CD4-positive, alpha-beta T cell (primary cell): Measurements from ENCODE around the gene TPK1. TPM values are rescaled to one million over a fixed set of nuclear protein-coding genes. Genes with fewer than 3 reads are reported as not detected.

Experiments used
- ATAC-seq: fragments of 200-7000 bp; cut with Tn5 transposase; one replicate; pipeline ENCODE4 v1.10.0; 2022; ENCODE audit warnings: mild to moderate bottlenecking; ENCODE audit not compliant: poor library complexity
- CTCF ChIA-PET: fragments of 350-600 bp; sonication (Branson Sonifier 250); formaldehyde crosslinking; loops from one replicate; lab custom pipeline; 2021; ENCODE audit warnings: antibody characterized with exemption, inconsistent platforms; lab: Charles Lee
- POLR2A ChIA-PET: fragments of 350-600 bp; sonication (Branson Sonifier 250); formaldehyde crosslinking; loops from one replicate; lab custom pipeline; 2021; ENCODE audit warnings: antibody characterized with exemption, inconsistent platforms; lab: Charles Lee
- DNase-seq, 14 experiments: peaks; one replicate each; pipeline ENCODE4 v3.0.0-alpha.2; 2013 to 2020; ENCODE audit warnings: mixed read lengths in 2 of 14
- H3K27ac ChIP-seq, 2 donors: one replicate each; pipeline versions ENCODE4 v1.5.1 to v1.7.0; 2013; ENCODE audit warnings: low read length in 2 of 2, low read depth in 1 of 2, mild to moderate bottlenecking in 1 of 2
- H3K27me3 ChIP-seq, 2 experiments: 1 replicate in 1 of 2; 2 replicates in 1 of 2; pipeline versions ENCODE4 v1.6.1 to v1.7.0; 2013; ENCODE audit warnings: low read length in 2 of 2, control low read depth in 1 of 2, mild to moderate bottlenecking in 1 of 2, moderate library complexity in 1 of 2; ENCODE audit not compliant: insufficient read depth in 2 of 2, control insufficient read depth in 1 of 2
- H3K36me3 ChIP-seq: one replicate; pipeline ENCODE4 v1.6.1; 2013; ENCODE audit warnings: low read length, control low read depth; ENCODE audit not compliant: insufficient read depth
- H3K4me1 ChIP-seq: one replicate; pipeline ENCODE4 v1.6.1; 2013; ENCODE audit warnings: low read length, control low read depth; ENCODE audit not compliant: insufficient read depth
- H3K4me3 ChIP-seq: one replicate; pipeline ENCODE4 v1.5.1; 2013; ENCODE audit warnings: mild to moderate bottlenecking, low read length, moderate library complexity
- H3K9me3 ChIP-seq, 2 experiments: 1 replicate in 1 of 2; 2 replicates in 1 of 2; pipeline versions ENCODE4 v1.6.1 to v1.7.0; 2013; ENCODE audit warnings: low read length in 2 of 2, mild to moderate bottlenecking in 2 of 2, control low read depth in 1 of 2, moderate library complexity in 1 of 2; ENCODE audit not compliant: control insufficient read depth in 1 of 2, insufficient read depth in 1 of 2
- H3K27ac Mint-ChIP-seq: one replicate; pipeline ENCODE4 v1.8.0; 2020; ENCODE audit warnings: mixed read lengths
- H3K27me3 Mint-ChIP-seq: one replicate; pipeline ENCODE4 v1.8.0; 2021; ENCODE audit warnings: mixed read lengths
- H3K36me3 Mint-ChIP-seq: one replicate; pipeline ENCODE4 v1.8.0; 2021; ENCODE audit warnings: low read depth, mixed read lengths
- H3K4me1 Mint-ChIP-seq: one replicate; pipeline ENCODE4 v1.8.0; 2021; ENCODE audit warnings: low read depth, mixed read lengths
- H3K4me3 Mint-ChIP-seq: one replicate; pipeline ENCODE4 v1.8.0; 2020; ENCODE audit warnings: mild to moderate bottlenecking, mixed read lengths
- H3K9me3 Mint-ChIP-seq: one replicate; pipeline ENCODE4 v1.8.0; 2020; ENCODE audit warnings: mixed read lengths
- CTCF ChIP-seq: fragments of 200-600 bp; IDR thresholded peaks from one replicate; pipeline ENCODE4 v1.8.0; 2022; ENCODE audit warnings: antibody characterized with exemption, mild to moderate bottlenecking
- intact Hi-C, 2 experiments: fragments of 100-400 bp; cut with DNase I in 1 of 2; cut with micrococcal nuclease in 1 of 2; formaldehyde crosslinking; loops; one replicate each; pipeline versions ENCODE4 v1.15.1 to v1.9.0; 2023 to 2025; cut with DNase I, micrococcal nuclease
- total RNA-seq, 174 experiments: library from RNA in 2 of 174; stranded (reverse) in 2 of 174; gene quantifications; one replicate each; pipeline ENCODE4 v1.2.3 and lab custom pipeline; 2021 to 2026

Gene TPK1
- total RNA-seq, 2 experiments from 2014 or later: 17.1 to 17.8 TPM

- no peak for DNase-seq
- Histone ChIP-seq H3K27ac (no peak overlapping the region), H3K4me1 (no peaks in the 10 kb centered on the region), H3K36me3 (no peaks in the 10 kb centered on the region), H3K27me3 (no peaks in the 10 kb centered on the region), H3K9me3 (peaks cover 0 to 7% of the 10 kb centered on the region in 2 experiments), H3K4me3 (no peak overlapping the region)
- no peak overlapping the region for H3K4me3 Mint-ChIP-seq
- no peak for TF ChIP-seq CTCF
- no peak for ATAC-seq
- intact Hi-C loops: no loop called here
- H3K27ac Mint-ChIP-seq: no peak overlapping the region
- peaks cover 18% of the 10 kb centered on the region for H3K36me3 Mint-ChIP-seq
- no peaks in the 10 kb centered on the region for H3K27me3 Mint-ChIP-seq
- CTCF ChIA-PET: no interaction called here
- H3K4me1 Mint-ChIP-seq: no peaks in the 10 kb centered on the region
- peaks cover 7% of the 10 kb centered on the region for H3K9me3 Mint-ChIP-seq
- POLR2A ChIA-PET: no interaction called here
Measured at GRCh38 chr7:144632724-144633123, 203.1 kb downstream of the TPK1 start.

GRCh38 chr7:144629598-144629997 lies 206.3 kb downstream of the TPK1 start:
- no peak for DNase-seq
- intact Hi-C loops: no loop called here
- peaks cover 0 to 7% of the 10 kb centered on the region in 2 experiments for H3K9me3 ChIP-seq
- POLR2A ChIA-PET: no interaction called here
- Mint-ChIP-seq H3K9me3 (peaks cover 7% of the 10 kb centered on the region), H3K4me3 (no peak overlapping the region), H3K4me1 (no peaks in the 10 kb centered on the region), H3K27ac (no peak overlapping the region), H3K36me3 (peaks cover 22% of the 10 kb centered on the region), H3K27me3 (no peaks in the 10 kb centered on the region)
- H3K4me3 ChIP-seq: no peak overlapping the region
- ATAC-seq: no peak
- no peak overlapping the region for H3K27ac ChIP-seq
- TF ChIP-seq CTCF: no peak
- CTCF ChIA-PET: no interaction called here
- H3K4me1 ChIP-seq: no peaks in the 10 kb centered on the region
- no peaks in the 10 kb centered on the region for H3K36me3 ChIP-seq
- no peaks in the 10 kb centered on the region for H3K27me3 ChIP-seq

GRCh38 chr7:144629011-144629410 lies 206.8 kb downstream of the TPK1 start:
- Histone ChIP-seq H3K36me3 (no peaks in the 10 kb centered on the region), H3K27me3 (no peaks in the 10 kb centered on the region), H3K9me3 (peaks cover 0 to 7% of the 10 kb centered on the region in 2 experiments), H3K4me1 (no peaks in the 10 kb centered on the region), H3K4me3 (no peak overlapping the region), H3K27ac (no peak overlapping the region)
- H3K27me3 Mint-ChIP-seq: no peaks in the 10 kb centered on the region
- peaks cover 7% of the 10 kb centered on the region for H3K9me3 Mint-ChIP-seq
- intact Hi-C loops: no loop called here
- DNase-seq (no peak), ATAC-seq (no peak)
- POLR2A ChIA-PET: no interaction called here
- H3K4me3 Mint-ChIP-seq: no peak overlapping the region
- no peak for TF ChIP-seq CTCF
- H3K36me3 Mint-ChIP-seq: peaks cover 27% of the 10 kb centered on the region
- CTCF ChIA-PET: no interaction called here
- no peak overlapping the region for H3K27ac Mint-ChIP-seq
- no peaks in the 10 kb centered on the region for H3K4me1 Mint-ChIP-seq
